ENCODE data around the gene DEPP1.

- TF ChIP-seq CTCF (IDR thresholded peaks at IDR 0.05; ENCODE audit: low read depth, low read length) (no peak), POLR2A (IDR thresholded peaks at IDR 0.05; ENCODE audit: extremely low read depth, insufficient read length) (no peak), MAX (IDR thresholded peaks at IDR 0.05; ENCODE audit: low read depth, low read length) (no peak), MYC (IDR thresholded peaks at IDR 0.05; ENCODE audit: low read depth, low read length) (no peak)
These were observed 7.2 kb downstream of the DEPP1 start for GRCh38 chr10:44971434-44971833.
